ENCODE results near the gene RSPO3. TPM values are rescaled to one million over a fixed set of nuclear protein-coding genes. Genes with fewer than 3 reads are reported as not detected.
A peak's percentile ranks its signal among the peaks of the same experiment; 100 is the strongest.

The RSPO3 gene
- total and polyA plus RNA-seq, 4 donors: 1.4 to 3.5 (median 1.6) TPM

DNA sequence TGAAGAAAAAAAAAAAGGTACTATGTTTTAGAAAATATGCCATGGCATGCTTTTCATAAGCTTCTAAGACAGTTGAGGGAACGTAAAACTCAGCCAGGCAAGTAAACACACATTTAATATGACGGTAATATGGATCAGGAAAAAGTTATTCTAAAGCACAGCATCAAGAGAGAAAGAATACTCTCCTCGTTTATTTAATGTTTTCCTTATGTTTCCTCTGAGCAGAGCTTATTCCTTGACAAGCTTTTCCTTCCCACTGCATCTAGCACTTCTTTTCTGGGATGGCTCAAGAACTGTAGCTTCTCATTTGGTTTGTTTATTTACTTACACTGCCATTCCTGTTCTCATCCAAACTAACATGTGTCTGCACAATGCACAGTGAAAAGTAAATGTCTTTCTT lies 2.7 kb upstream of the RSPO3 start:
- no peak for TF ChIP-seq NR2F2 (IDR thresholded peaks at IDR 0.05)
- TF ChIP-seq, protein P1, sequence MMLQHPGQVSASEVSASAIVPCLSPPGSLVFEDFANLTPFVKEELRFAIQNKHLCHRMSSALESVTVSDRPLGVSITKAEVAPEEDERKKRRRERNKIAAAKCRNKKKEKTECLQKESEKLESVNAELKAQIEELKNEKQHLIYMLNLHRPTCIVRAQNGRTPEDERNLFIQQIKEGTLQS (IDR thresholded peaks at IDR 0.05): no peak
- Histone ChIP-seq H3K27me3 (ENCODE audit: control insufficient read depth in 4 of 4, insufficient read depth in 4 of 4, low read length in 3 of 4) (peaks cover 0 to 16% (median 5%) of the 10 kb centered on the region in 4 donors), H3K9me3 (ENCODE audit: control insufficient read depth in 4 of 4, low read length in 3 of 4) (no peaks in the 10 kb centered on the region), H3K27ac (ENCODE audit: low read depth in 1 of 2, low read length in 2 of 2) (no peak overlapping the region), H3K36me3 (ENCODE audit: control insufficient read depth in 4 of 4, insufficient read depth in 3 of 4, low read depth in 1 of 4, low read length in 3 of 4) (no peaks in the 10 kb centered on the region), H3K4me3 (ENCODE audit: low read depth in 1 of 3, low read length in 3 of 3) (no peak overlapping the region), H3K9ac (ENCODE audit: low read depth in 1 of 2, low read length in 2 of 2) (no peak overlapping the region), H3K4me1 (ENCODE audit: control insufficient read depth in 4 of 4, insufficient read depth in 4 of 4, low read length in 3 of 4) (peaks cover 10 to 26% (median 18%) of the 10 kb centered on the region in 4 donors)
- no peak for DNase-seq (ENCODE audit: low spot score)
- 44% methylated on average over 3 of the region's 3 CpGs for WGBS

DNA sequence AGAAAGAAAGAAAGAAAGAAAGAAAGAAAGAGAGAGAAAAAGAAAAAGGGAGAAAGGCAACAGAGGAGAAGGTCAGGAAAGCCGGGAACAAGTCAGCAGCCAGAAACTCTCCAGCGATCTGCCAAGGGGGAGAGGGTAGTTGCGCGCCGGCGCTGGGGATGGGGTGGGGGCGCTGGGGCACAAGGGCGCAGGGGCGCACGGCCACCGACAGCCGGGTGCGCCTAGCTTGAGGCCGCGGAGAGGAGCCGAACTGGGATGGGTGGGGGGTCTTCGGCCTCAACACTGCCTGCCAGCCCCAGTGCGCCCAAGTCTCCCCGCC lies 533 bp upstream of the RSPO3 start:
- Histone ChIP-seq H3K27ac (ENCODE audit: low read depth in 1 of 2, low read length in 2 of 2) (peak overlapping the region; percentile 28 to 69), H3K36me3 (ENCODE audit: control insufficient read depth in 4 of 4, insufficient read depth in 3 of 4, low read depth in 1 of 4, low read length in 3 of 4) (no peaks in the 10 kb centered on the region), H3K27me3 (ENCODE audit: control insufficient read depth in 4 of 4, insufficient read depth in 4 of 4, low read length in 3 of 4) (peaks cover 2 to 23% (median 5%) of the 10 kb centered on the region in 4 donors), H3K4me3 (ENCODE audit: low read depth in 1 of 3, low read length in 3 of 3) (peak overlapping the region in 2 of 3 donors; percentile 60 to 70), H3K4me1 (ENCODE audit: control insufficient read depth in 4 of 4, insufficient read depth in 4 of 4, low read length in 3 of 4) (peaks cover 10 to 29% (median 20%) of the 10 kb centered on the region in 4 donors), H3K9me3 (ENCODE audit: control insufficient read depth in 4 of 4, low read length in 3 of 4) (no peaks in the 10 kb centered on the region), H3K9ac (ENCODE audit: low read depth in 1 of 2, low read length in 2 of 2) (no peak overlapping the region)
- WGBS: 1% methylated on average over 19 of the region's 19 CpGs
- no peak for DNase-seq (ENCODE audit: low spot score)
- TF ChIP-seq, protein P2, sequence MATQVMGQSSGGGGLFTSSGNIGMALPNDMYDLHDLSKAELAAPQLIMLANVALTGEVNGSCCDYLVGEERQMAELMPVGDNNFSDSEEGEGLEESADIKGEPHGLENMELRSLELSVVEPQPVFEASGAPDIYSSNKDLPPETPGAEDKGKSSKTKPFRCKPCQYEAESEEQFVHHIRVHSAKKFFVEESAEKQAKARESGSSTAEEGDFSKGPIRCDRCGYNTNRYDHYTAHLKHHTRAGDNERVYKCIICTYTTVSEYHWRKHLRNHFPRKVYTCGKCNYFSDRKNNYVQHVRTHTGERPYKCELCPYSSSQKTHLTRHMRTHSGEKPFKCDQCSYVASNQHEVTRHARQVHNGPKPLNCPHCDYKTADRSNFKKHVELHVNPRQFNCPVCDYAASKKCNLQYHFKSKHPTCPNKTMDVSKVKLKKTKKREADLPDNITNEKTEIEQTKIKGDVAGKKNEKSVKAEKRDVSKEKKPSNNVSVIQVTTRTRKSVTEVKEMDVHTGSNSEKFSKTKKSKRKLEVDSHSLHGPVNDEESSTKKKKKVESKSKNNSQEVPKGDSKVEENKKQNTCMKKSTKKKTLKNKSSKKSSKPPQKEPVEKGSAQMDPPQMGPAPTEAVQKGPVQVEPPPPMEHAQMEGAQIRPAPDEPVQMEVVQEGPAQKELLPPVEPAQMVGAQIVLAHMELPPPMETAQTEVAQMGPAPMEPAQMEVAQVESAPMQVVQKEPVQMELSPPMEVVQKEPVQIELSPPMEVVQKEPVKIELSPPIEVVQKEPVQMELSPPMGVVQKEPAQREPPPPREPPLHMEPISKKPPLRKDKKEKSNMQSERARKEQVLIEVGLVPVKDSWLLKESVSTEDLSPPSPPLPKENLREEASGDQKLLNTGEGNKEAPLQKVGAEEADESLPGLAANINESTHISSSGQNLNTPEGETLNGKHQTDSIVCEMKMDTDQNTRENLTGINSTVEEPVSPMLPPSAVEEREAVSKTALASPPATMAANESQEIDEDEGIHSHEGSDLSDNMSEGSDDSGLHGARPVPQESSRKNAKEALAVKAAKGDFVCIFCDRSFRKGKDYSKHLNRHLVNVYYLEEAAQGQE (IDR thresholded peaks at IDR 0.05): no peak
- no peak for TF ChIP-seq RXRA (IDR thresholded peaks at IDR 0.05)
- TF ChIP-seq, protein P1 (IDR thresholded peaks at IDR 0.05): no peak
- TF ChIP-seq FOXA2 (IDR thresholded peaks at IDR 0.05): no peak
- no peak for TF ChIP-seq SP1 (IDR thresholded peaks at IDR 0.05)
- no peak for TF ChIP-seq FOXA1 (IDR thresholded peaks at IDR 0.05)
- no peak for TF ChIP-seq EGR1 (IDR thresholded peaks at IDR 0.05; ENCODE audit: low read depth in 2 of 2)
- no peak for TF ChIP-seq MAX (IDR thresholded peaks at IDR 0.05)
- TF ChIP-seq JUND (IDR thresholded peaks at IDR 0.05): no peak
- no peak for TF ChIP-seq TAF1 (conservative IDR thresholded peaks at IDR 0.05)
- TF ChIP-seq YY1 (IDR thresholded peaks at IDR 0.05): no peak
- TF ChIP-seq HNF4G (IDR thresholded peaks at IDR 0.05): no peak
- no peak for TF ChIP-seq GABPA (IDR thresholded peaks at IDR 0.05 in 1 of 2, conservative IDR thresholded peaks at IDR 0.05 in 1 of 2)
- TF ChIP-seq, protein P3, sequence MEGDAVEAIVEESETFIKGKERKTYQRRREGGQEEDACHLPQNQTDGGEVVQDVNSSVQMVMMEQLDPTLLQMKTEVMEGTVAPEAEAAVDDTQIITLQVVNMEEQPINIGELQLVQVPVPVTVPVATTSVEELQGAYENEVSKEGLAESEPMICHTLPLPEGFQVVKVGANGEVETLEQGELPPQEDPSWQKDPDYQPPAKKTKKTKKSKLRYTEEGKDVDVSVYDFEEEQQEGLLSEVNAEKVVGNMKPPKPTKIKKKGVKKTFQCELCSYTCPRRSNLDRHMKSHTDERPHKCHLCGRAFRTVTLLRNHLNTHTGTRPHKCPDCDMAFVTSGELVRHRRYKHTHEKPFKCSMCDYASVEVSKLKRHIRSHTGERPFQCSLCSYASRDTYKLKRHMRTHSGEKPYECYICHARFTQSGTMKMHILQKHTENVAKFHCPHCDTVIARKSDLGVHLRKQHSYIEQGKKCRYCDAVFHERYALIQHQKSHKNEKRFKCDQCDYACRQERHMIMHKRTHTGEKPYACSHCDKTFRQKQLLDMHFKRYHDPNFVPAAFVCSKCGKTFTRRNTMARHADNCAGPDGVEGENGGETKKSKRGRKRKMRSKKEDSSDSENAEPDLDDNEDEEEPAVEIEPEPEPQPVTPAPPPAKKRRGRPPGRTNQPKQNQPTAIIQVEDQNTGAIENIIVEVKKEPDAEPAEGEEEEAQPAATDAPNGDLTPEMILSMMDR (IDR thresholded peaks at IDR 0.05; ENCODE audit: low read depth, low read length, missing input control): no peak
- no peak for TF ChIP-seq RAD21 (IDR thresholded peaks at IDR 0.05)
- TF ChIP-seq HNF4A (conservative IDR thresholded peaks at IDR 0.05): no peak
- TF ChIP-seq NR2F2 (IDR thresholded peaks at IDR 0.05): no peak
- no peak for TF ChIP-seq ZBTB33 (IDR thresholded peaks at IDR 0.05)
